HG03439 (cell line): ENCODE measurements around the gene ADH6.
"Not testable (repeated sequence)": the region's sequence is repeated elsewhere in the genome, so short reads cannot be mapped to it uniquely, and the experiment has no call there.

Experiments used
- ATAC-seq: cut with Tn5 transposase; IDR thresholded peaks from one replicate; pipeline ENCODE4 v1.9.1; 2021; ENCODE audit warnings: mild to moderate bottlenecking, moderate library complexity; ENCODE audit not compliant: unreplicated experiment

The ADH6 gene

GRCh38 chr4:99219072-99219471, at the start of gene ADH6:
TSS of gene ADH6 (minus strand) at chr4:99219246. CDS start at chr4:99219152, 94 bp downstream.
- ATAC-seq = no peak

GRCh38 chr4:99264927-99265326, 45.9 kb upstream of the ADH6 start:
- no peak for ATAC-seq

- no peak for ATAC-seq
These were observed 33.7 kb upstream of the ADH6 start for GRCh38 chr4:99252746-99253145.

- no peak for ATAC-seq
These were observed 29.7 kb upstream of the ADH6 start for GRCh38 chr4:99248714-99249113.

GRCh38 chr4:99235955-99236354, 16.9 kb upstream of the ADH6 start:
- ATAC-seq = no peak

GRCh38 chr4:99234331-99235010, 15.4 kb upstream of the ADH6 start:
- no peak for ATAC-seq

GRCh38 chr4:99233397-99233796, 14.4 kb upstream of the ADH6 start:
- ATAC-seq = not testable (repeated sequence)

- not testable (repeated sequence) for ATAC-seq
These were observed 9.7 kb upstream of the ADH6 start for GRCh38 chr4:99228706-99229105.

GRCh38 chr4:99227646-99228045, 8.6 kb upstream of the ADH6 start:
- not testable (repeated sequence) for ATAC-seq

GRCh38 chr4:99221980-99222379, 2.9 kb upstream of the ADH6 start:
- ATAC-seq = no peak

GRCh38 chr4:99219479-99219878, 433 bp upstream of the ADH6 start:
- no peak for ATAC-seq

GRCh38 chr4:99215521-99215920, 3.5 kb downstream of the ADH6 start:
- ATAC-seq = no peak

- ATAC-seq = no peak
These were observed 8.3 kb downstream of the ADH6 start for GRCh38 chr4:99210789-99211188.

- no peak for ATAC-seq
These were observed 9.4 kb downstream of the ADH6 start for GRCh38 chr4:99209671-99210070.

- no peak for ATAC-seq
These were observed 10.3 kb downstream of the ADH6 start for GRCh38 chr4:99208719-99209075.

GRCh38 chr4:99207911-99208718, 10.9 kb downstream of the ADH6 start:
- ATAC-seq = no peak

GRCh38 chr4:99207069-99207743, 11.8 kb downstream of the ADH6 start:
- ATAC-seq = no peak

- no peak for ATAC-seq
These were observed 13.7 kb downstream of the ADH6 start for GRCh38 chr4:99205153-99205979.

- no peak for ATAC-seq
These were observed 16.5 kb downstream of the ADH6 start for GRCh38 chr4:99202536-99202935.

GRCh38 chr4:99202094-99202493, 17.0 kb downstream of the ADH6 start:
- no peak for ATAC-seq

- no peak for ATAC-seq
These were observed 17.4 kb downstream of the ADH6 start for GRCh38 chr4:99201690-99202089.
